MM.1S (cell line): ENCODE data around the gene WDR62.

ENCODE experiments used
- EZH2 ChIP-seq: fragments of 300-600 bp; sonication (generic); optimal IDR thresholded peaks from 2 replicates; pipeline ENCODE3; 2017; ENCODE audit warnings: low read depth, mild to moderate bottlenecking, antibody characterized with exemption, low read length, mixed read lengths
- EZH2phosphoT487 ChIP-seq: fragments of 300-600 bp; sonication (generic); IDR thresholded peaks from 2 replicates; pipeline ENCODE4 v1.6.1; 2018; ENCODE audit warnings: antibody characterized with exemption, low read length
- TF ChIP-seq, protein P1 (sequence below): fragments of 300-600 bp; sonication (generic); IDR thresholded peaks from 2 replicates; pipeline ENCODE4 v1.5.1; 2016; ENCODE audit warnings: antibody characterized with exemption, low read length, mixed read lengths

DNA sequence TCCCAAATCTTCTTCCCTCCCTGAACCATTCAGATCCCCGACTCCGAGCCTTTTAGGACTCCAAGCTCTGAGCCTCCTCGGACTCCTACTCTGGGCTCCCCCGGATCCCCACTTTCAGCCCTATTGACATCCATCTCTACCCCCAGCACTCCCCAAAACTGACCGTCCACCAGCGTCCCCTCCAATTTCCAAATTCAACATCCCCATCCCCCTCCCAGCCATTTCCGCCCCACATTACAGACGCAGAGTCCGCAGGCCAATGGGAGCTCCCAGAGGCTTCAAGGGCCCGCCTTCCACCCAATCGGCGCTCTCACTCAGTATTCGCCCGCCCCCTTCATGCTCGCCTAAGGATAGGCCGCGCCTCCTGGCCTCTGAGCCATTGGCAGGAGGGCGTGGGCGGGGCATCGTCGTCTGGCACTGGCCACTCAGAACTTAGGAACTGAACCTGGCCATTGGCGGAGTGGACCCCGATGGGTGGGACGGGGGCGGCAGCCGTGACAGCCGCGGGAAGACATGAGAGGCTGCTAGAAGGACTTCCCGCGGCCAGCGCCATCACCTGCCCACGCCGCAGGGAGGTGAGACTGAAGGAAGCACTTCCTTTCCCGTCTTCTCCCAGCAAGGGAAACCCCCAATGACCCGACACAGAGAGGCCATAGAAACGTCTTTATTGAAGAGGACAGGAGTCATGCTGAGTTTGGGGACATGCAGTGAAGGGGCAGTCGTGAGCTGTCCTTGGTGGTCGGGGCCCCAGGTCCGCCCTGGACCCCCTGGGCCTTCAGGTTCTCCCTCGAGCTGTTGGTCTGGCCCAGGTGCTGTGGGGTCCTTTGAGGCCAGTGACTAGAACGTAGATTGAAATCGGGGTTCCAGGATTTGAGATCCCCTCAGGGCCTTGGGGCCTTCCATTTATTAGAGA is 40.4 kb upstream of the WDR62 start, which contains the start of gene ALKBH6:
- TF ChIP-seq, protein P1, sequence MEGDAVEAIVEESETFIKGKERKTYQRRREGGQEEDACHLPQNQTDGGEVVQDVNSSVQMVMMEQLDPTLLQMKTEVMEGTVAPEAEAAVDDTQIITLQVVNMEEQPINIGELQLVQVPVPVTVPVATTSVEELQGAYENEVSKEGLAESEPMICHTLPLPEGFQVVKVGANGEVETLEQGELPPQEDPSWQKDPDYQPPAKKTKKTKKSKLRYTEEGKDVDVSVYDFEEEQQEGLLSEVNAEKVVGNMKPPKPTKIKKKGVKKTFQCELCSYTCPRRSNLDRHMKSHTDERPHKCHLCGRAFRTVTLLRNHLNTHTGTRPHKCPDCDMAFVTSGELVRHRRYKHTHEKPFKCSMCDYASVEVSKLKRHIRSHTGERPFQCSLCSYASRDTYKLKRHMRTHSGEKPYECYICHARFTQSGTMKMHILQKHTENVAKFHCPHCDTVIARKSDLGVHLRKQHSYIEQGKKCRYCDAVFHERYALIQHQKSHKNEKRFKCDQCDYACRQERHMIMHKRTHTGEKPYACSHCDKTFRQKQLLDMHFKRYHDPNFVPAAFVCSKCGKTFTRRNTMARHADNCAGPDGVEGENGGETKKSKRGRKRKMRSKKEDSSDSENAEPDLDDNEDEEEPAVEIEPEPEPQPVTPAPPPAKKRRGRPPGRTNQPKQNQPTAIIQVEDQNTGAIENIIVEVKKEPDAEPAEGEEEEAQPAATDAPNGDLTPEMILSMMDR = no peak
- TF ChIP-seq EZH2 (no peak), EZH2phosphoT487 (no peak)
